Upper lobe of left lung (tissue), 4 donors: Measurements from ENCODE around the gene SCN2A.

Experiments
- CTCF ChIP-seq, 6 experiments: fragments of 450-650 bp in 4 of 6; fragments of 200-600 bp in 2 of 6; sonication (generic) in 2 of 6; IDR thresholded peaks; one replicate each; pipeline ENCODE4 v1.5.1; 2016 to 2019; ENCODE audit warnings: antibody characterized with exemption in 6 of 6
- POLR2A ChIP-seq, 4 donors: fragments of 450-650 bp; IDR thresholded peaks; one replicate each; pipeline ENCODE4 v1.5.1; 2016 to 2017; ENCODE audit warnings: antibody characterized with exemption in 4 of 4, mild to moderate bottlenecking in 2 of 4
- POLR2AphosphoS5 ChIP-seq, 2 donors: sonication (generic); formaldehyde crosslinking; IDR thresholded peaks; one replicate each; pipeline ENCODE4 v1.5.1; 2017; ENCODE audit warnings: antibody characterized with exemption in 2 of 2

- TF ChIP-seq CTCF (IDR thresholded peaks at IDR 0.05) (no peak), POLR2A (IDR thresholded peaks at IDR 0.05) (no peak), POLR2AphosphoS5 (IDR thresholded peaks at IDR 0.05) (no peak)
These were observed 143.1 kb downstream of the SCN2A start for GRCh38 chr2:165382362-165382761.
